ENCODE data around the gene ZNF132.
A peak's percentile ranks its signal among the peaks of the same experiment; 100 is the strongest.
"Not testable (repeated sequence)": the region's sequence is repeated elsewhere in the genome, so short reads cannot be mapped to it uniquely, and the experiment has no call there.

ZNF132 gene

DNA sequence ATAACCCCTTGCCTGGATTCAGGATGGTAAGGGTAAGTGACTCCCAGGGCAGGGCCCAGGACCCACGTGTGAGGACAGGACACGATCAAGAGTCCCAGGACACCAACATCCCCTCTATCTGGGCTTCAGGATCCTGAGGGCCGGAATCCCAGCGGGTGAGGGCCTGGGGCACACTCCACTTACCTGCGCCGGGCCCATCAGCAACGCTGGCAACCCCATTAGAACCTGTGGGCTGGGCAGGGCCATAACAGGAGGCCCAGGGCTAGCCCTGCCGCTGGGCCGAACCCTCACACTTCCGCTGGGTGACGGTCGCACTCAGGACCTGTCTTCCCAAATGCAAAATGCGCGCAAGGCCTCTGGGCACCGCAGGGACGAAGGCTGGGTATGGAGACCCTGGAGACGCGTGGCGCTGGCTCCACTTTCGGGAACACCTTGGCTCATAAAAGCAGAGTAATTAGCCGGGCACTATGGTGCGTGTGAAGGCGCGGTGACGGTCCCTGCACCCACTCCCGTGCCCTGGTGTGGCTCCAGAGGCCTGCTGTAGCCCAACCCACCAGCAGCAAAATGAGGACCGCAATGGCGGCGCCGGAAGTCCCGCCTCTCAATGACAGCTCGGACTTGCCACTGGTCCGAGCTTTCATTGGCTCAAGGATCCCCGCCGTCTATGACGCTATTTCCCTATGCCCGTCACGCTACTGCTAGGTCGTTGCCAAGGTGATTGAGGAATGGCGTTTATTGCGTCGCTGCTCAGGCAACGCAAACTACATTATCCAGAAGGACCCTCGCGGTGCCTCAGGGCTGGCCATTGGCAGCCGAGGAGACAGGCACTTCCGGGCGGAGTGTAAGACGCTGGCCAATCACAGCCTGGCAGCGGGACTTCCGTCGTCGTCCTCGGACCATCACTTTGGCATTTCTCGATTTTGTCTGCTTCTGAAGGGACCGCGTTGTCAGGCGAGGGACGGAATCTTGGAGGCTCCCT is at the start of gene ZNF132:
Gene ZNF132 (minus strand): TSS at position 578 of the 979 bp plus-strand sequence. CDS start 332 bp downstream, at position 246.
- DNase-seq: peak; percentile 96

DNA sequence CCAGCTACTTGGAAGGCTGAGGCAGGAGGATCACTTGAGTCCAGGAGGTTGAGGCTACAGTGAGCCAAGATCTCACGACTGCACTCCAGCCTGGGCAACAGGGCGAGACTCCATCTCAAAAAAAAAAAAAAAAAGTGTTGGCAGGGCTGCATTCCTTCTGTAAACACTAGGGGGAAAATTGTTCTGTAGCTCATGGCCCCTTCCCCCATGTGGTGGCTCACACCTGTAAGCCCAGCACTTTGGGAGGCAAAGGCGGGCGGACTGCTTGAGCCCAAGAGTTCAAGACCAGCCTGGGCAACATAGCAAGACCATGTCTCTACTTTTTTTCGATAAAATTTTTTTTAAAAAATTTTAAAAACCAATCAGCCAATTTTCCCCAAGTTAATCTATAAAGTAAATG is 44.4 kb upstream of the ZNF132 start:
- not testable (repeated sequence) for DNase-seq

DNA sequence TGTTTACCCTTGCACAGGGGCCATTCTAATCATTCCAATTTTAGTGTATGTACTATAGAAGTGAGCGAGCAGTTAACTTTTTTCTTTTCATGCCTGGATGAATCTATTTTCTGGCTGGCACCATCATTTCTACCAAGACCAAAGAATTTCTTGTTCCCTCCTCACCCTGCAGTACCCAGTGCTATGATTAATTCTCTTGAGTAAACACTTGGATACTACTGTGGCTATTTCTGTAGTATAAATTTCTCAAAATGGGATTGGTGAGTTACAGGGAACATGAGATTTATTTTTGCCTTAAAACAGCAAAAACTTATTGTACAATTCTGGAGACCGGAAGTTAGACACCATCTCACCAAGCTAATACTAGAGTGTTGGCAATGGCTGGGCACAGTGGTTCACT is 43.8 kb upstream of the ZNF132 start:
- no peak for DNase-seq

DNA sequence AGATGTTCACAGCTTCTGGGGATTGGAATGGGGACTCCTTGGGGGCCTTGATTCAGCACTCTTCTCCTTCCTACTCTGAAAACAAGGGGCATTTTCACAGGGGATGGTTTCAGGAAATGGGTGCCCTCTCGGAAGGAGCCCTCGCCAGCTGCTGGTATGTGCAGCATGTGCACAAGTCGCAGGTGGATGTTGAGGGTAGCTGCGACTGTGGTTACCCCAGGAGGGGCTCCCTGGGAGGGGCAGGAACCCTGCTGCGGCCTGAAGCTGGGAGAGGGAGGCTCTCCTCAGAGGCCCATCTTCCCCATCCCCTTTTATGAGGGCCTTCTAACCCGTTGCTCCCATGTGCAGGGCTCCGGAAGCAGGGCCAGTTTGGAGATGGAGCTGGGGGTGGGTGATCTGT is 42.4 kb upstream of the ZNF132 start:
- no peak for DNase-seq

DNA sequence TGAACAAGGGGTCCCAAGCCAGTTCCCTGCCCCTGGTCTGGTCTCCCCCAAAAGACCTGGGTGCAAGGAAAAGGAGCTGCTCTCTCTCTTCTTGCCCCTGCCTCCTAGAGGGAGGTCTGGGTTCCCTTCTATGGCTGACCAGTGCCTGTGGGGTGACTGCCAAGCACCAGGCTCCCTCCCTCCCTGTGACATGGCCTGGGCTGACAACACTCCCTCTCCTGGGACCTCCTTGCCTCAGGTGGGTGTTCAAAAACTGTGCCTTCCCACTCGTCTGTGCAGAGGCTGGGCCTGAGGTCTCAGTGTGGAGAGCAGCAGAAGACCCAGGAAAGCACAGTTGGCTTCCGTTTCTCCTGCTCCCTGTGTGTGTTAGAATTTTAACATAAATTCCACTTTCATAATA is 40.9 kb upstream of the ZNF132 start:
- no peak for DNase-seq

DNA sequence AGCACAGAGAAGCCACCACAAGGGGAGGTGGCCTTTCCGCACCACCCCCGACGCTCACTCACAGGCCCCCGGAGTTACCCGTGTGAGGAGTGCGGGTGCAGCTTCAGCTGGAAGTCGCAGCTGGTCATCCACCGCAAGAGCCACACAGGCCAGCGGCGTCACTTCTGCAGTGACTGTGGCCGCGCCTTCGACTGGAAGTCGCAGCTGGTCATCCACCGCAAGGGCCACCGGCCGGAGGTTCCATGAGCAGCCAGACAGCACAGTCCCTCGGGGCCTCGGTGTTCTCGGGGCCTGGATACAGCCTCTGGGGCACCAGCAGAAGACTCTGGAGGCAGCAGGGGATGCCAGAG is 40.5 kb upstream of the ZNF132 start:
- no peak for DNase-seq

DNA sequence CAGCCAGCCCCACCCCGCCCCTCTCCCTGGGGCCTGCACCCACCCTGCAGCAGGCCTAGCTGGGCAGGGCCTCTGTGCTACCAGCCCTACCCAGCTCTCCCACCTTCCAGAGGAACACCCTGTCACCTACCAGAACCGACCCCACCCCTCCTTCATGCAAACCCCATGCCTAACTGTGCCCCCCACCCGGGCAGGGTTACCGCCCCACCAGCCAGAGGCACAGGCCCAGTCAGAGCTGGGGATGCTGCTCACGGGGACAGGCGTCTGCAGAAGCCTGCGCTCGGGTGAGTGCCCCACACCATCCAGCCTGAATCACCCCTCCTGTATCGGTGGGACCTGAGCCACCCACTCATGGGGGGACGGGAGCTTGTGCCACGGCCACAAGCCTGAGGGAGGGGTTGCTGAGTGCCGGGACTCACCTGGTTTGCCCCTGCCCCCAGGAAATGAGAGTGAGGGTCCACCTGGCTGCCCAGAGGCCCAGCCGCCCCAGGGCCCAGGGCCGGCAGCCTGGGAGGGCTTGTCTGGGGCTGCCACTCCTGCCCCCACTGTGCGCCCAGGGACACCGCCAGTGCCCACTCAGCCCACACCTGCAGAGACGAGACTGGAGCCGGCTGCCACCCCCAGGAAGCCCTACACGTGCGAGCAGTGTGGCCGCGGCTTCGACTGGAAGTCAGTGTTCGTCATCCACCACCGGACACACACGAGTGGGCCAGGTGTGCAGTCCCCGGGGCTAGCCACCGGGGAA is 40.0 kb upstream of the ZNF132 start:
- DNase-seq: no peak

DNA sequence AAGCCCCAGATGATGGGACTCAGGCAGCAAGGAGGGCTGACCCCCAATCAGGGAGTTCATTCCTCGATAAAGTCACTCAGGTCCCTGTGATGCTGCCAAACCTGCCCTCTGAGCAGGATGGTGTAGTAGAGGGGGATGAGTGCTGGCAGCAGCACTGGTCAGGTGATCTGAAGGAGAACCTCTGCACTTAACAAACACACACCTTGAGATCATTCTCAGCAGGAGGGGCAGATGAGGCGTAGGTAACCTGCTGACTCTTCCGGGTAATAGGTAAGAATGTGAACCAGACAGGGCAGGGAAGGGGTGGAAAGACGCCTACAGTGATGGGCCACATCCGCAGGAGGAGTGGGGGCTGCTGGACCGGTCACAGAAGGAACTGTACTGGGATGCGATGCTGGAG is 39.4 kb upstream of the ZNF132 start:
- DNase-seq: no peak

DNA sequence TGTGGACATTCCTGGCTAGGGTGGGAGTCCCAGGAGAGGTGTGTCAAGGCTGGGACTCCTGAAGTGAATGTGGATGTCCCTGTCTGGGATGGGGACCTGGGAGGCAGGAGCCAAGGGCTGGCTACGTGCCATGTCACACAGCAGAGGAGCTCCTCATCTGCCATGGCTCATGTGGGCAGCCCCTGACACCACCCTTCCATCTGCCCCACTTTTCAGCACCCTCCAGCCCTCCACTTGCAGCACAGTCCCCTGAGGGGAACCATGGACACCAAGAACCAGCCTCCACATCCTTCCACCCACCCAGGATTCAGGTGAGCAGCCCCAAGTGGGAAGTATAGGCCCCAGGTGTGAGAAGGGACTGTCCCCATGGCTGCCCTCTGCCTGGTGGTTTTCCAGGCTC is 37.9 kb upstream of the ZNF132 start:
- DNase-seq: no peak

DNA sequence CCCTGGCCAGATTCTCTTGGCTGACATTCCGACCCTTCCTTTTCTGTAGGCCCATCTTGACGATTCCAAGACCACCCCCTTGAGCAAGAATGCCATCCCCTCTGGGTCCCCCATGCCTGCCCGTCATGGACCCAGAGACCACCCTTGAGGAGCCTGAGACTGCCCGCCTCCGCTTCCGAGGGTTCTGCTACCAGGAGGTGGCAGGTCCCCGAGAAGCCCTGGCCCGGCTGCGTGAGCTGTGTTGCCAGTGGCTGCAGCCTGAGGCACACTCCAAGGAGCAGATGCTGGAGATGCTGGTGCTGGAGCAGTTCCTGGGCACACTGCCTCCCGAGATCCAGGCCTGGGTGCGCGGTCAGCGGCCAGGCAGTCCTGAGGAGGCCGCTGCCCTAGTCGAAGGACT is 37.2 kb upstream of the ZNF132 start:
- DNase-seq: no peak

DNA sequence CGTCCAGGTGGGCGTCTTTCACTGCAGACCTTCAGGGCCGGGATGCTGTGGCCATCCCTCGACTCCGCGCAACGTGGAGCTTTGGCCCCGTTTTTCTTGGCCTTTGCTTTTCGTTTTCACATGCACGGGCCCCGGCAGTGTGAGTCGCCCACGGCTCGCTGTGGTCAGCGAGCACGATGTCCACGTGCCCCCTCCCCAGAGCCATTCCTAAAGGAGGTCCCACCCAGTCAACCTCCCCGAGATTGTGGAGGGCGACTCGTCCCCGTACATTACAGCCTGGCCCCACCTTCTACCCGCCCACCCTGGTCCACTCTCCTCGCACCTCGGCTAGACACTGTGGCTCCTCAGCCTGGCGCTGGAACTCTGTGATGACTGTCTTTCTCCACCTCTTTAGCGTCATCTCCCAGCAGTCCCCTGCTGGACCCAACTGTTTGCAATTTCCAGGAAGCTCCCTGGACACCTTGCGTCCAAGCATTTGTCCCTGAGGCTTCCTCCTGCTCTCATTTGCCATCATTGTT is 36.6 kb upstream of the ZNF132 start:
- no peak for DNase-seq

DNA sequence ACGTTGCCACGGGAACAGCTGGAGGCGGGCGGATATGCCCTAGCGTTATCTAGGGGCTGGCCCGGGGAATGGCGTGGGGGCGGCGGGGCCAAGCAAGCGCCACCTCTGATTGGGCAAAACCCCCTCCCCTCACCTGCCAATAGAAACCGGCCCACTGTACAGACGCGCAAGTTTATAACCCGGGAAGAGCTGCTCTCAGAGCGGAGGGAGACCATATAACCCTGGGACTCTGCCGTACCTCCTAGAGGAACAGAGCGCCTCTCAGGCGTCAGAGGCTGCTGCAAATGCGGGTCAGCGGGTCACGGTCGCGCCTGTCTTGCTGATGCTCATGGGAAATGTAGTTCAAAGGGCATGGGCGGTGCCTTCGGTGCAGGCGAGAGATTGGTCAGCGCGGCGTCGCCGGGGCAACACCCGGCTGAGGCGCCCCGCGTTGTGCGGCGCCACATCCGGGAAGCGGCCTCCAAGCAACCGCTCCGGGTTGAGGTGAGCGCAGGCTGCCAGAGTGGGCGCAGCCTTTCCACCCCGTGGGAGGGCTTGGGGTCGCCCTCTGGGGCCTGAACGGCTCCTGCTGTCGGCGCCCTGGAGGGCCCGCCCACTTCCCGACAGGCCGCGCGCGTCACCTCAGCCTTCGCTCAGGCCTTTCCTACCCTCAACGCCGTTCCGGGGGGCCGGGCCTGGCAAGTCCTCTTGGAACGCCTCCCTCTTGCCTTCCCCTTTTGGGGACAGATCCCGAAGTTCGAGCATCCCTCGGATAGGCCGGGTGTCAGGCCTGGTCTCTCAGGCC is 36.0 kb upstream of the ZNF132 start, which contains the start of gene ZNF446:
Gene ZNF446 (plus strand): TSS at position 639 of the 784 bp plus-strand sequence. CDS start 867 bp downstream, outside the sequence.
- DNase-seq: peak; percentile 84

DNA sequence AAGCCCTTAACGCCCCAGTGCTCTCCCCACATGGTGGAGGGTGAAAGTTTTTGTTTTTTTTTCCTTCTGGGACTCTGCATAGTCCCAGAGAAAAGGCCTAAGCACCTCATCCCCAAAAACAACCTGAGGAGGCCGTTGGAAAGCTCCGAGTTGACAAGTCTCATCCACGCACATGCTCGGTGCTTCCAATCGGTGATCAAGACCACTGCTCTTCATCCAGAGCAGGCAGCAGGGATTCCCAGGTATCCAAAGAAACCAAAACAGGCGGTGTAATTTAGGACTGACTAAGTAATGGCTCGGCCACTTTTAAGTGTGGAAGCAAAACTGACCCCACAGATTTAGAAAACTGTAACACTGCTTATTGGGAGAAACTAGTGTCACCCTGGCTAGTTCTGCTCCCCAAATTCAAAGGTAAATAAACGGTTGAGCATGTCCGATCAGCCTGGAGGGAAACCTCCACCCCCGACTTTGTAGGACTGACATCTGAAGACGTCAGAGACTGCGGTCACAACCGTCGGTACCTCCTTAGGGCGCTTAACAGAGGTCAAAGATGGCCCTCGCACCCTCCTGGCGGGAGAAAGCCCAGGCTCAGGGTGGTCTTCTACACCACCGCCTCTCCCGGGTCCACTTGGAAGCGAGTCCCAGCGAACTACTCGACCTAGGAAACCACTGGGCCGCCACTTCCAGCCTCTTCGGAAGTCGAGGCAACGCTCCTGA is 35.2 kb upstream of the ZNF132 start:
- no peak for DNase-seq

DNA sequence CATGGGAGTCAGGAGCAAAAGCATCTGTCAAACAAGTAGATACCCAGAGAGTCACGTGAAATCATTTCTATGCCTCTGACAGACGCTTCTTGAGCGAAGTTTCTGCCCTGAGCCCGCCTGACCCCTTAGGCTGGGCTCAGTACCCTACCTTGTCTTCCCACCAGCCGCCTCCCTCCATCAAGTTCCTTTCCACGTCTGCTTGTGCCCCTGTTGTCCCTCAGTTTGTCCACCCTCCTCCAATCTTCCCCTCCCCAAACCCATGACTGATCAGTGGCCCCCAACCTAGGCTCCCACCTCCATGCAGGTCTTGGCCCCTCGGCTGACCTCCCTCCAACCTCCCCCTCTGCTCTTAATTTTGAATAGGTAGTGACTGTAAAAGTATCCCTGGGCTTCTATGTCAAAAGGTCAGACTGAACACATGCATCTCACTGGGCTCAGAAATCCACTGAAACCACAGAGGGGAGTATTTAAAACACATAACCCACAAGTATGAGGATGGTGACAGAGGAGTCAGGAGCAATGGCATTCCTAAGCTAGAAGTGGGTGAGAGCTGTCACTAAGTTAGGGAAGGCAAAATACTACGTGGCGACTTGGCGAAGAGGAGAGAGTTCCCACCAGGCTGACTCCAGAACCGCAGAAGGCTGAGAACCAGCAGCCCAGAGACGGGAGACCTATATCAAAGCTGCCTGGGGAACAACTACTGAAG is 34.5 kb upstream of the ZNF132 start:
- no peak for DNase-seq

DNA sequence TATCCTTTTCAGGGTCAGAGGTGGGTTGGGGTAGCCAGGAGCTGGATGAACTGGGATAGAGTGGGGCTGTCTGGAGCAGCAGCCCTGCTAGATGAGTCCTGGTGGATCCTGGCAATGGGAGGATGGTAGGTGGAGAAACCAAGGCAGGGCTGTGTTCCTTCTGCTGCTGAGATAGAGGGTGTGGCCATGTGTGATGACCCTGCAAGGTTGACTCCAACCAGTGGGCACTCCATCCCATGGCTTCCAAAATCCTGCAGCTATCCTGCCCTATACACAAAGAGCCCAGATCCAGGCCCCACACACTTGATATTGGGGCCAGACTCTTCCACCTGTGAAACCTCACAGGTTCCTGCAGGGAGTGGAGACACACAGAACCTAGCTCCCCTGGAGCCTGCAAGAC is 33.8 kb upstream of the ZNF132 start:
- DNase-seq: no peak

DNA sequence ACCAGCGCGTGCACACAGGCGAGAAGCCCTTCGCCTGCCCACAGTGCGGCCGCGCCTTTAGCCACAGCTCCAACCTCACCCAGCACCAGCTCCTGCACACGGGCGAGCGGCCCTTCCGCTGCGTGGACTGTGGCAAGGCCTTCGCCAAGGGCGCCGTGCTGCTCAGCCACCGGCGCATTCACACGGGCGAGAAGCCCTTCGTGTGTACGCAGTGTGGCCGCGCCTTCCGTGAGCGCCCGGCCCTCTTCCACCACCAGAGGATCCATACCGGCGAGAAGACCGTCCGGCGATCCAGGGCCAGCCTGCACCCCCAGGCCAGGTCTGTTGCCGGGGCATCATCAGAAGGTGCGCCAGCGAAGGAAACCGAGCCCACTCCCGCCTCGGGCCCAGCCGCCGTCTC is 31.8 kb upstream of the ZNF132 start:
- no peak for DNase-seq

DNA sequence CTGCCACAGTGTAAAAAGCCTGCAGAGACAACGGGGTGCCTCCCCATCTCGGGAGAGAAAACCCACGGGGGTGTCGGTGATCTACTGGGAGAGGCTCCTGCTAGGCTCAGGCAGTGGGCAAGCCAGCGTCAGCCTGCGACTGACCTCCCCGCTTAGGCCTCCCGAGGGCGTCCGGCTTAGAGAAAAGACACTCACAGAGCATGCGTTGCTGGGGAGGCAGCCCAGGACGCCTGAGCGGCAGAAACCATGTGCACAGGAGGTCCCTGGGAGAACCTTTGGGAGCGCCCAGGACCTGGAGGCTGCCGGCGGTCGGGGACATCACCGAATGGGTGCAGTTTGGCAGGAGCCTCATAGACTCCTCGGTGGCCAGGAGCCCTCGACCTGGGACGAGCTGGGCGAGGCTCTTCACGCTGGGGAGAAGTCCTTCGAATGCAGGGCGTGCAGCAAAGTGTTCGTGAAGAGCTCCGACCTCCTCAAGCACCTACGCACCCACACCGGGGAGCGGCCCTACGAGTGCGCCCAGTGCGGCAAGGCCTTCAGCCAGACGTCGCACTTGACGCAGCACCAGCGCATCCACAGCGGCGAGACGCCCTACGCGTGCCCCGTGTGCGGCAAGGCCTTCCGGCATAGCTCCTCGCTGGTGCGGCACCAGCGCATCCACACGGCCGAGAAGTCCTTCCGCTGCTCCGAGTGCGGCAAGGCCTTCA is 31.0 kb upstream of the ZNF132 start:
- not testable (repeated sequence) for DNase-seq

DNA sequence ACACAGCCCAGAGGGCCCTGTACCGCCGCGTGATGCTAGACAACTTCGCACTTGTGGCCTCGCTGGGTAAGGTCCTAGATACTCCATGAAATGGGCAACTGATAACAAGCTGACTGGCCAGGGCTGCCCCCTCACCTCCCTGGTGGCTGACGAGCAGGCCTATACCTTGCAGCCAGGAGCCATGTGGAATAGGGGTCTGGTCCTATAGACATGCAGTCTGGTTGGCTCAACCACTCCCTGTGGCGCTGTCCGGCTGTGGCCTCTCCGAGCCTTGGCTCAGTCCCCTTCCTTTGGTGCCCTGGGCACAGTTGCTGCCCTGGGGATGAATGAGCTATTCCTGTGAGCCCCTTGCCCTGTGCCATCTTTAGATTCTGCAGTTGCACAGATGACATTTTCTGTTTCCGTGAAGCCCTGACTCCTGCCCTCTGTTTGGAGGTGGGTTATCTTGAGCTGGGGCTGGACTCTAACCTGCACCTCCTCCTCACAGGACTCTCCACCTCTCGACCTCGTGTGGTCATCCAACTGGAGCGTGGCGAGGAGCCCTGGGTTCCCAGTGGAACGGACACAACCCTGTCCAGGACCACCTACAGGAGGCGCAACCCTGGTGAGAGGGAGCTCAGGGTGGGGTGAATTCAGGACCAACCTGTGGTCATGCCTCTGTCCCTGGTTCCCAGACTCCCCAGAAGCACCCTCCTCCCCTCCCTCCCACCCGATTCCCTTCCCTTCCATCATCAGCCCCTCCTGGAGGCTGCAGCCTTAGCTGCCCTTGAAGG is 29.5 kb upstream of the ZNF132 start:
- DNase-seq: no peak

DNA sequence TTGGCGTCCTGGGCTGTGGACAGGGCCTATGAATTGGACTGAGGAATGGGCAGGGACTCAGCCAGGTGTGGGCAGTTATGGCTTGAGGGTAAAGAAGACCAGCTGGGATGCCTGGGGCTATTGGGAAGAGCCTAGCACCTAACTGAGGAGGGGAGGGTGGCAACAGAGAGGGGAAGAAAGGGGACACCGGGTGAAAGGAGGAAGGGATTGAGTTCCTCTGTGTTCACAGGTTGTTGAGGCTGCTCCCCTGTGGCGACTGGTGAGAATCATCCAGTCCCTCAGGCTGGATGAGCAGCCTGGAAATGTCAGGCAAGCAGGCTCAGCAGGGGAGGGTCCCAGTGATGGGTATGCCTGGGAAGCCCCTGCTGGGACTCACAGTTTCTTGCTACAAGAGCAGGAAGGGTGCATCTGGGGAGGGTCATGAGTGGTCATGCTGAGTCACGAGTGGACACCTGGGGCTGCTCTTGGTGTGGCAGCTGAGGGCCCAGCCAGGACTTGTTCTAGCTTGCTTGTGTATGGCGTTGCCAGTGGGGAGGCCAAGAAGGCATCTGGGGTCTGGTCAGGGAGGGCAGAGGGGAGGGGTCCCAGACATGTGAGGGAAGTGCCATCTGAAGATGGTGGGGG is 28.4 kb upstream of the ZNF132 start:
- DNase-seq: no peak
